BJ (cell line): ENCODE data around the gene COLEC12. TPM values are rescaled to one million over a fixed set of nuclear protein-coding genes. Genes with fewer than 3 reads are reported as not detected.

ENCODE experiments used
- CTCF ChIA-PET: fragments of 350-600 bp; formaldehyde crosslinking; extraction: SDS; loops from one replicate; lab custom pipeline; 2021; ENCODE audit warnings: antibody characterized with exemption, inconsistent platforms; lab: Yijun Ruan, JAX
- POLR2A ChIA-PET: fragments of 300-600 bp; sonication (Branson Sonifier 250); formaldehyde crosslinking; extraction: SDS; loops from one replicate; lab custom pipeline; 2021; ENCODE audit warnings: antibody characterized with exemption; lab: Charles Lee
- DNase-seq: peaks from one replicate; pipeline ENCODE4 v3.0.0-alpha.2; 2011; ENCODE audit warnings: low read depth
- H3K27me3 ChIP-seq: 2 replicates; pipeline ENCODE4 v1.6.0; 2011; ENCODE audit warnings: low read length; ENCODE audit not compliant: control insufficient read depth, insufficient read depth
- H3K36me3 ChIP-seq: 2 replicates; pipeline ENCODE4 v1.5.1; 2011; ENCODE audit warnings: low read length; ENCODE audit not compliant: control insufficient read depth, insufficient read depth
- H3K4me3 ChIP-seq: 2 replicates; pipeline ENCODE4 v1.5.1; 2011; ENCODE audit warnings: low read depth, mild to moderate bottlenecking, control low read depth, low read length
- CTCF ChIP-seq: IDR thresholded peaks from 2 replicates; pipeline ENCODE4 v1.5.1; 2011; ENCODE audit warnings: low read depth, mild to moderate bottlenecking, control low read depth, inconsistent platforms, low read length, moderate library complexity; ENCODE audit not compliant: insufficient read depth
- polyA plus RNA-seq: library from polyadenylated mRNA; depleted of rRNA; stranded (reverse); fragments of >200 nt; gene quantifications from 2 replicates; pipeline ENCODE4 v1.2.3, GENCODE V29; 2011

COLEC12 gene
- polyA plus RNA-seq, 1 experiment: 41.1 TPM

DNA sequence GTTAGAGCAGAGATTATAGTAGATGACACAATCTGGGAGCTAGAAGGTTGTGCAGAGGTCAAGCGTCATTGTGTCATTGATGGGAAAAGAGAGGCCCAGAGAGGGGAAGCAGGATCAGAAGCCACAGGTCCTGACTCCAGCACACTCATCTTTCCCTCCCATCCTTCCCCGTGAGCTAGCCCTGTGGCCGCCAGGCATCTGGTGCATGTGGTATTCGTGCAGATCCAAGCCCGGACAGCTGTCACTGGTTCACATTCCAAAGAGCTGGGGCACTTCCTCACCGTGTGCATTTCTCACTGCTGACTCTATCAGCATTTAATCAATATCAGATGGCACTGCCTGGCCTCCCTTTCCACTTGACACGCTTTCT, 138.6 kb downstream of the COLEC12 start:
- ChIA-PET CTCF (interaction anchor here (0.7 to 1.9 kb wide), 4 partner anchors 35 to 351 kb away, joined by 3 to 8 read pairs (median 4); partner anchors contain the start of gene ENOSF1), POLR2A (no interaction called here)
- no peak for TF ChIP-seq CTCF
- peak; percentile 97 for DNase-seq
- Histone ChIP-seq H3K27me3 (no peaks in the 10 kb centered on the region), H3K36me3 (no peaks in the 10 kb centered on the region), H3K4me3 (no peak overlapping the region)

DNA sequence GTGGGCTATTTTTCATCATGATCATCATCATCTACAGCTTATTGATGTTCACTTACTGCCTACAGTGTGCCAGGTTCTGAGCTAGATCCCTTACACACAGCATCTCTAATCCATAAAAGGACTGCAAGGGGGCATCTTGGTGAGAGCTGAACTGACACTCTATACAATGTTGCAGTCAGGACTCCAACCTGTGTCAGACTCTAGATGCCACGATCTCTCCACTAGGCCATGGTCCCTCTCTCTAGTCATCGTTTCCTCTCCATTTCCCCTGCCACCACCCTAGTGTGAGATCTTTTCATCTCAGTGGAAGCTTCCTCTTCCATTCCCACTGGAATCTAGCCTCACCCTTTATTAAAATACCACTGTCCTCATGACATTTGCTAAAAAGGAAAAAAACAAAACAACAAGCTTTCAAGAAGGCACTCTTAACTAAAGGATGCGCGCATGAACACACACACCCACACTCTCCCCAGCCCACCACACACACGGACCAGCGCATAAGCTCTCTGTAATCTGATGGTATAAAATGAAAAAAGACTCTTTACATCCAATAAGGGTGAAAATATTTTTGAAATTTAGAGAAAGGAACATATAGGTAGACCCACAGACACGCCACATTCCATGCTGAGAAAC, 139.3 kb downstream of the COLEC12 start:
- ChIA-PET POLR2A (no interaction called here), CTCF (interaction anchor here (0.7 to 1.9 kb wide), 3 partner anchors 55 to 351 kb away, joined by 3 to 8 read pairs (median 5); partner anchors contain the start of gene ENOSF1)
- no peak for TF ChIP-seq CTCF
- Histone ChIP-seq H3K27me3 (no peaks in the 10 kb centered on the region), H3K4me3 (no peak overlapping the region), H3K36me3 (peaks cover 2% of the 10 kb centered on the region)
- DNase-seq: no peak

DNA sequence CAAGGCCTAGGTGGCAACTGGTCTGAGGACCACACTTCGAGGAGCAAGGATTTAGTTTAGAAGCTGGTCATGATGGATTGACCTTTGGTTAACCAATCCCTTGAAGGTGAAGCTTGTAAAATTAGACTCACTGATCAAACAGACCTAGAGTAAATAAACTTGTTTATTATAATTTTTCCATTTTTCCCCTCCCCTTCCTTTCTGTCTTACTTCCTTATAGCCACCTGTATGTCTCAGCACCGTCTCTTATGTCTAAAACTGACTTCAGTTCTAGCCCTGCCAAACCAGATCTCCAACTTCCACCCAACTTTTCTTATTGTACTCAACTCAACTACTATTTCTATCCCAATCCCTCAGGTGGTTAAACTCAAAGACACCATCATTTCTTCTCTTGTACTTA, 139.8 kb downstream of the COLEC12 start:
- ChIA-PET POLR2A (interaction anchor here (0.7 kb wide), 1 partner anchor 132 kb away, joined by 5 read pairs; no protein-coding TSS in a partner anchor), CTCF (interaction anchor here (1.9 kb wide), 1 partner anchor 255 kb away, joined by 8 read pairs; no protein-coding TSS in a partner anchor)
- Histone ChIP-seq H3K4me3 (no peak overlapping the region), H3K36me3 (peaks cover 3% of the 10 kb centered on the region), H3K27me3 (no peaks in the 10 kb centered on the region)
- TF ChIP-seq CTCF: no peak
- DNase-seq: no peak

DNA sequence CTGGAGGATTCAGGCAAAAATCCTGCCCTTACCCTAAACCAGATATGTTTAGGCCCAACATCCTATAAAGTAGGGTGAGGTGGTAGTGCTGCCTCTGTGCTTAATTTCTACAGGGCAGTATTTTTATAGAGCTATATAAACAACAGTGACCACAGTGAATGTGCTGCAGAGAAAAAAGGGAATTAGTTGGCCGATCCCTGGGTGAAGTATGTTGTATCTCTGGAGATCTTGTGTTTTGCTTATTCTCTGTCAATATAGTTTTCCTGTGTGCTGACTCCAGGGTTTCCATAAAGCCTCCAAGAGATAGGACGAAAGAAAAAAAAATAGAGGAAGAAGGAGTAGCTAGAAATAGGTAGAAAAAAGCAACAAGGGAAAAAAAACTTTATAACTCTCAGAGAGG, 143.7 kb downstream of the COLEC12 start:
- Histone ChIP-seq H3K27me3 (no peaks in the 10 kb centered on the region), H3K36me3 (peaks cover 4% of the 10 kb centered on the region), H3K4me3 (no peak overlapping the region)
- DNase-seq: no peak
- ChIA-PET POLR2A (interaction anchor here (0.6 kb wide), 1 partner anchor 30 kb away, joined by 3 read pairs; no protein-coding TSS in a partner anchor), CTCF (interaction anchor here (0.7 kb wide), 1 partner anchor 259 kb away, joined by 3 read pairs; no protein-coding TSS in a partner anchor)
- no peak for TF ChIP-seq CTCF

GRCh38 chr18:355678-356077, 144.8 kb downstream of the COLEC12 start:
- no peak for DNase-seq
- POLR2A ChIA-PET: no interaction called here
- Histone ChIP-seq H3K27me3 (no peaks in the 10 kb centered on the region), H3K36me3 (peaks cover 4% of the 10 kb centered on the region), H3K4me3 (no peak overlapping the region)
- no peak for TF ChIP-seq CTCF
- CTCF ChIA-PET: no interaction called here
